A549 (cell line): ENCODE data around the gene MAML3. TPM values are rescaled to one million over a fixed set of nuclear protein-coding genes. Genes with fewer than 3 reads are reported as not detected.
A peak's percentile ranks its signal among the peaks of the same experiment; 100 is the strongest.

Experiments used
- ATAC-seq, 2 experiments: fragments of 200-7000 bp in 1 of 2; fragments of >200 bp in 1 of 2; cut with Nextera tagmentation in 1 of 2; cut with Tn5 transposase in 1 of 2; 3 replicates each; pipeline versions ENCODE4 v1.8.0 to v1.9.1; 2018 to 2020; ENCODE audit warnings: mild to moderate bottlenecking in 1 of 2, moderate library complexity in 1 of 2
- CTCF ChIA-PET: fragments of 300-600 bp; sonication (Branson Sonifier 250); formaldehyde crosslinking; extraction: SDS; loops from one replicate; lab custom pipeline; 2021; ENCODE audit warnings: antibody characterized with exemption, inconsistent platforms; lab: Yijun Ruan, JAX
- POLR2A ChIA-PET: fragments of 350-600 bp; formaldehyde crosslinking; extraction: SDS; loops from one replicate; lab custom pipeline; 2021; ENCODE audit warnings: antibody characterized with exemption, inconsistent platforms; lab: Yijun Ruan, JAX
- DNase-seq, 2 experiments: peaks; one replicate each; pipeline versions ENCODE4 v3.0.0 to v3.0.0-alpha.2; 2011 to 2016; ENCODE audit warnings: low read depth in 1 of 2, low spot score in 1 of 2
- FAIRE-seq: peaks from 2 replicates; lab custom pipeline; 2011; peaks lifted over from hg19 to GRCh38; lab: Jason Lieb, UNC
- H3K27ac ChIP-seq, 2 experiments: fragments of >200 bp; sonication (Bioruptor Twin); formaldehyde crosslinking; 3 replicates each; pipeline ENCODE4 v1.5.1; 2016 to 2017
- H3K4me1 ChIP-seq: fragments of >200 bp; sonication (Bioruptor Twin); formaldehyde crosslinking; 3 replicates; pipeline ENCODE4 v1.6.1; 2016
- H3K4me2 ChIP-seq: fragments of >200 bp; sonication (Bioruptor Twin); formaldehyde crosslinking; 3 replicates; pipeline ENCODE4 v1.6.1; 2016
- H3K4me3 ChIP-seq: fragments of >200 bp; sonication (Bioruptor Twin); formaldehyde crosslinking; 3 replicates; pipeline ENCODE4 v1.5.1; 2016
- H3K9me3 ChIP-seq: fragments of >200 bp; sonication (Bioruptor Twin); formaldehyde crosslinking; 3 replicates; pipeline ENCODE4 v1.6.1; 2016
- CBX2 ChIP-seq: fragments of 200-600 bp; sonication (generic); IDR thresholded peaks from 2 replicates; pipeline ENCODE4 v1.6.1; 2016; ENCODE audit warnings: low read depth, mild to moderate bottlenecking, borderline replicate concordance
- CEBPB ChIP-seq, 2 experiments: fragments of >200 bp in 1 of 2; sonication (Bioruptor Twin) in 1 of 2; formaldehyde crosslinking in 1 of 2; IDR thresholded peaks; 2 replicates each; pipeline ENCODE4 v1.6.1; 2012 to 2016
- CHD2 ChIP-seq: fragments of 150-350 bp; IDR thresholded peaks from 2 replicates; pipeline ENCODE4 v1.6.1; 2014; ENCODE audit warnings: low read length; ENCODE audit not compliant: partially characterized antibody
- CHD4 ChIP-seq: fragments of 200-600 bp; sonication (generic); IDR thresholded peaks from 2 replicates; pipeline ENCODE4 v1.6.1; 2016; ENCODE audit warnings: antibody characterized with exemption, mild to moderate bottlenecking, borderline replicate concordance
- EP300 ChIP-seq, 2 experiments: fragments of >200 bp; sonication (Bioruptor Twin); formaldehyde crosslinking; IDR thresholded peaks; 2 replicates in 1 of 2; 3 replicates in 1 of 2; pipeline ENCODE4 v1.6.1; 2016 to 2017
- ESRRA ChIP-seq: fragments of 150-350 bp; IDR thresholded peaks from 2 replicates; pipeline ENCODE4 v1.6.1; 2014; ENCODE audit warnings: mild to moderate bottlenecking, low read length, borderline replicate concordance
- FOXS1 ChIP-seq: fragments of 250-450 bp; sonication (Bioruptor Pico); IDR thresholded peaks from 2 replicates; pipeline ENCODE4 v1.5.0; 2020; ENCODE audit warnings: mild to moderate bottlenecking, moderate library complexity
- HDAC2 ChIP-seq: fragments of 200-600 bp; sonication (generic); IDR thresholded peaks from 2 replicates; pipeline ENCODE4 v1.6.1; 2016
- HEYL ChIP-seq: fragments of 250-450 bp; sonication (Bioruptor Pico); IDR thresholded peaks from 2 replicates; pipeline ENCODE4 v1.8.0; 2021; ENCODE audit warnings: mild to moderate bottlenecking, moderate library complexity
- HOXA7 ChIP-seq: fragments of 250-450 bp; sonication (Bioruptor Pico); IDR thresholded peaks from 2 replicates; pipeline ENCODE4 v1.5.0; 2020; ENCODE audit warnings: mild to moderate bottlenecking, moderate library complexity
- HOXB13 ChIP-seq: fragments of 250-450 bp; sonication (Bioruptor Pico); IDR thresholded peaks from 2 replicates; pipeline ENCODE4 v1.5.0; 2020; ENCODE audit warnings: low read depth, mild to moderate bottlenecking, moderate library complexity
- JUN ChIP-seq, 2 experiments: fragments of >200 bp; sonication (Bioruptor Twin); formaldehyde crosslinking; IDR thresholded peaks; 2 replicates in 1 of 2; 3 replicates in 1 of 2; pipeline ENCODE4 v1.6.1; 2016 to 2017
- JUNB ChIP-seq: fragments of >200 bp; sonication (Bioruptor Twin); formaldehyde crosslinking; IDR thresholded peaks from 2 replicates; pipeline ENCODE4 v1.6.1; 2016
- KDM1A ChIP-seq: fragments of 200-600 bp; sonication (generic); IDR thresholded peaks from 2 replicates; pipeline ENCODE4 v1.6.1; 2016; ENCODE audit warnings: low read depth, mild to moderate bottlenecking
- MAX ChIP-seq: IDR thresholded peaks from 2 replicates; pipeline ENCODE4 v1.6.1; 2012
- NFE2L2 ChIP-seq: fragments of 150-350 bp; conservative IDR thresholded peaks from 2 replicates; pipeline ENCODE4 v1.6.1; 2014; ENCODE audit warnings: low read length
- RCOR1 ChIP-seq: fragments of 150-350 bp; IDR thresholded peaks from 2 replicates; pipeline ENCODE4 v1.6.1; 2014; ENCODE audit warnings: antibody characterized with exemption, low read length, low read depth
- TP53 ChIP-seq: fragments of 250-450 bp; sonication (Bioruptor Pico); IDR thresholded peaks from 2 replicates; pipeline ENCODE4 v1.5.0; 2021; ENCODE audit warnings: mild to moderate bottlenecking, moderate library complexity
- ZC3H11A ChIP-seq: fragments of 450-650 bp; IDR thresholded peaks from 2 replicates; pipeline ENCODE4 v1.6.1; 2014; ENCODE audit warnings: antibody characterized with exemption, mild to moderate bottlenecking
- ZSCAN20 ChIP-seq: fragments of 250-450 bp; sonication (Bioruptor Pico); IDR thresholded peaks from 2 replicates; pipeline ENCODE4 v1.8.0; 2022; ENCODE audit warnings: mild to moderate bottlenecking, moderate library complexity
- WGBS: methylation state at CpG from one replicate; pipeline ENCODE4 v1.1.6; 2017; ENCODE audit errors: missing lambda C conversion rate; 5-methylcytosine and 5-hydroxymethylcytosine counted together
- polyA plus RNA-seq, 4 experiments: library from polyadenylated mRNA; depleted of rRNA in 3 of 4; stranded (reverse); fragments of >200 nt; fragmentation: RNase III in 1 of 4; extraction: RNeasy Plus Mini Kit Qiagen cat#74134 plus additional on column Dnase treatment in 1 of 4; gene quantifications; 2 replicates in 3 of 4; 3 replicates in 1 of 4; pipeline ENCODE4 v1.2.3, GENCODE V29; 2011 to 2017
- TF ChIP-seq, protein P1 (sequence below): fragments of 250-450 bp; sonication (Bioruptor Pico); IDR thresholded peaks from 2 replicates; pipeline ENCODE4 v1.5.0; 2020; ENCODE audit warnings: low read depth, mild to moderate bottlenecking, moderate library complexity
- TF ChIP-seq, protein P2 (sequence below): fragments of 450-650 bp; IDR thresholded peaks from 2 replicates; pipeline ENCODE4 v1.6.1; 2014; ENCODE audit warnings: antibody characterized with exemption
- TF ChIP-seq, protein P3 (sequence below): IDR thresholded peaks from 2 replicates; pipeline ENCODE4 v1.6.1; 2012; ENCODE audit warnings: low read depth, borderline replicate concordance

Gene MAML3
- polyA plus RNA-seq, 2 of the 4 experiments (the other 2 are of a cell fraction), result 9.0 to 22.2 TPM

DNA sequence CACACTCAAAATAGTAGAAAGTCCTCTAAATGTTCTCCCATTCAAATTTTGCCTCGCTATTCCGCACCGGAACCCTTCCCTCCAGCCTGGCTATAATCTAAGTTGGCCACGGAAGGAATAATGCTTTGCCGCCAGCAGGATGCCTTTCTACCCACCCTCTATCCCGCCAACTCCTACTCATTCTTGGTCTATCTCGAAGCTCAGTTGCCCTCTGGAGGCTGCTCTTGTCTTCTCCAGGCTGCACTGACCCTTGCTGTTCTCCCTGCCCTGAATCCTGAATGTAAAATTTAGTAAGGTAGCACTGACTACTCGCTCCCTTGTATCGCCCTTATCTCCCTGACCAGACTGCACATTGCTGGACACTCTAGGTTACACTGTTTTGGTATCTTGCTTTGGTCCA is 275.9 kb downstream of the MAML3 start:
- ChIA-PET POLR2A (no interaction called here), CTCF (no interaction called here)
- H3K9me3 ChIP-seq, result no peaks in the 10 kb centered on the region
- no peak overlapping the region for H3K4me2 ChIP-seq
- no peak overlapping the region for H3K4me3 ChIP-seq
- no peak overlapping the region for H3K27ac ChIP-seq
- TF ChIP-seq, protein P1, sequence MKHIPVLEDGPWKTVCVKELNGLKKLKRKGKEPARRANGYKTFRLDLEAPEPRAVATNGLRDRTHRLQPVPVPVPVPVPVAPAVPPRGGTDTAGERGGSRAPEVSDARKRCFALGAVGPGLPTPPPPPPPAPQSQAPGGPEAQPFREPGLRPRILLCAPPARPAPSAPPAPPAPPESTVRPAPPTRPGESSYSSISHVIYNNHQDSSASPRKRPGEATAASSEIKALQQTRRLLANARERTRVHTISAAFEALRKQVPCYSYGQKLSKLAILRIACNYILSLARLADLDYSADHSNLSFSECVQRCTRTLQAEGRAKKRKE, result no peak
- TF ChIP-seq CHD4, result no peak
- no peak for TF ChIP-seq NFE2L2
- TF ChIP-seq ZC3H11A, result no peak
- TF ChIP-seq JUN (IDR thresholded peaks at IDR 0.05), result no peak
- TF ChIP-seq HDAC2, result no peak
- TF ChIP-seq, protein P2, sequence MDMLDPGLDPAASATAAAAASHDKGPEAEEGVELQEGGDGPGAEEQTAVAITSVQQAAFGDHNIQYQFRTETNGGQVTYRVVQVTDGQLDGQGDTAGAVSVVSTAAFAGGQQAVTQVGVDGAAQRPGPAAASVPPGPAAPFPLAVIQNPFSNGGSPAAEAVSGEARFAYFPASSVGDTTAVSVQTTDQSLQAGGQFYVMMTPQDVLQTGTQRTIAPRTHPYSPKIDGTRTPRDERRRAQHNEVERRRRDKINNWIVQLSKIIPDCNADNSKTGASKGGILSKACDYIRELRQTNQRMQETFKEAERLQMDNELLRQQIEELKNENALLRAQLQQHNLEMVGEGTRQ, result no peak
- TF ChIP-seq KDM1A, result no peak
- no peak for TF ChIP-seq JUNB
- no peak for TF ChIP-seq CEBPB (IDR thresholded peaks at IDR 0.05)
- TF ChIP-seq FOXS1 (CRISPR knock-in tag), result no peak
- no peak for TF ChIP-seq TP53
- TF ChIP-seq MAX, result no peak
- TF ChIP-seq, protein P3, sequence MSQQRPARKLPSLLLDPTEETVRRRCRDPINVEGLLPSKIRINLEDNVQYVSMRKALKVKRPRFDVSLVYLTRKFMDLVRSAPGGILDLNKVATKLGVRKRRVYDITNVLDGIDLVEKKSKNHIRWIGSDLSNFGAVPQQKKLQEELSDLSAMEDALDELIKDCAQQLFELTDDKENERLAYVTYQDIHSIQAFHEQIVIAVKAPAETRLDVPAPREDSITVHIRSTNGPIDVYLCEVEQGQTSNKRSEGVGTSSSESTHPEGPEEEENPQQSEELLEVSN, result no peak
- no peak for TF ChIP-seq ZSCAN20 (CRISPR knock-in tag)
- TF ChIP-seq HOXA7 (CRISPR knock-in tag), result no peak
- TF ChIP-seq RCOR1, result no peak
- 92% methylated on average over 9 of the region's 9 CpGs for WGBS
- FAIRE-seq (no peak), DNase-seq (no peak), ATAC-seq (peak in 1 of 2 experiments; percentile 50; a peak in 2 of 6 replicates)
- peaks cover 4% of the 10 kb centered on the region for H3K4me1 ChIP-seq

DNA sequence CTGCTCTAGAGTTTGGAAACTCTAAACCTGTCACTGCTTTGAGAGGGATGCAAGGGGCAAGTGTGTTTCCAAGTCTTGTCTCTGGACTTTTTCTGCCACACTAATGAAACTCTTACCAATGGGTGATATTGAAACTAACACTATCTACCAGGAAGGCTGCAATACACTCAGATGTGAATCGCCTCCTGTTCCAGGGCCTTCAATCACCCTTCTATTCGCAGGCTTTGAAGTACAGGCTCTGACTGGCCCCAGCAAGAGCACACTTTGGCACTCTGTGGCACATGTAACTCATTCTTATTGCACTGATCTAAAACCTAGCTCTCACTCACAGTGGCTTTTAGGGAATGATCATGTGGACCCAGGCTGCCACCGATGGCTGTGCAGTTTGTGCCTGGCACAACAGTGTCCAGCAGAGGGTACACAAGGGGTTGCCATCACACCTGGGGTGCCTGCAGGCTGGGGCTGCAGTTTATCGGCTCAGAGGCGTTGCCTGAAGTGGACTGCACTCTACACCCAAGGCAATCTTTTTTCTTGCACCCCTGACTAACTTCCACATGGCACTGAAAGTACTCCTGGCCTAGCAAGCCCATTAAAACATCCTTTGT is 277.5 kb downstream of the MAML3 start:
- ATAC-seq (peak in 1 of 2 experiments; percentile 44; a peak in 3 of 6 replicates), DNase-seq (no peak)
- no peak overlapping the region for H3K4me3 ChIP-seq
- WGBS, result 90% methylated on average over 5 of the region's 5 CpGs
- H3K9me3 ChIP-seq, result no peaks in the 10 kb centered on the region
- TF ChIP-seq, protein P1, result no peak
- TF ChIP-seq ZSCAN20 (CRISPR knock-in tag), result no peak
- TF ChIP-seq EP300 (IDR thresholded peaks at IDR 0.05), result no peak
- TF ChIP-seq CHD2, result no peak
- TF ChIP-seq ESRRA, result no peak
- TF ChIP-seq, protein P3, result no peak
- TF ChIP-seq HEYL, result no peak
- no peak for TF ChIP-seq NFE2L2
- TF ChIP-seq, protein P2, result no peak
- no peak for TF ChIP-seq HOXB13
- TF ChIP-seq CBX2, result no peak
- TF ChIP-seq, all 56 proteins: peak for 0
- FAIRE-seq, result no peak
- Histone ChIP-seq H3K4me2 (no peak overlapping the region), H3K27ac (0 out of 6 replicates have a peak overlapping the region, but pooled peaks of 1 of the 2 experiments have one; percentile 19), H3K4me1 (peaks cover 19% of the 10 kb centered on the region)
- POLR2A ChIA-PET, result no interaction called here
- CTCF ChIA-PET, result no interaction called here
